OCI-LY1 (cell line): ENCODE results near the gene CHST11.

Experiments used
- H2AFZ ChIP-seq: fragments of 200-600 bp; sonication (generic), shearing (Covaris generic); 2 replicates; pipeline ENCODE4 v1.6.0; 2014; ENCODE audit warnings: antibody characterized with exemption, mild to moderate bottlenecking, low read length
- H3F3A ChIP-seq: fragments of 200-600 bp; sonication (generic), shearing (Covaris generic); 2 replicates; pipeline ENCODE4 v1.6.0; 2014; ENCODE audit warnings: mild to moderate bottlenecking, antibody characterized with exemption, low read length, moderate library complexity; ENCODE audit not compliant: insufficient read depth
- H3K27ac ChIP-seq: fragments of 200-600 bp; sonication (generic); 2 replicates; pipeline ENCODE4 v1.5.1; 2014; ENCODE audit warnings: low read length, mixed run types, mild to moderate bottlenecking, low read depth; ENCODE audit not compliant: poor library complexity, severe bottlenecking
- H3K27me3 ChIP-seq: fragments of 200-600 bp; sonication (generic); 2 replicates; pipeline ENCODE4 v1.6.0; 2014; ENCODE audit warnings: antibody characterized with exemption, mild to moderate bottlenecking, low read length, moderate library complexity; ENCODE audit not compliant: insufficient read depth
- H3K36me3 ChIP-seq: fragments of 200-600 bp; sonication (generic); 2 replicates; pipeline ENCODE4 v1.6.1; 2014; ENCODE audit warnings: mild to moderate bottlenecking, antibody characterized with exemption, low read length, moderate library complexity, mixed read lengths; ENCODE audit not compliant: insufficient read depth
- H3K4me1 ChIP-seq: fragments of 200-600 bp; sonication (generic); 2 replicates; pipeline ENCODE4 v1.5.1; 2014; ENCODE audit warnings: mild to moderate bottlenecking, low read length, moderate library complexity; ENCODE audit not compliant: insufficient read depth, severe bottlenecking
- H3K4me2 ChIP-seq: fragments of 200-600 bp; sonication (generic), shearing (Covaris generic); 2 replicates; pipeline ENCODE4 v1.6.1; 2014; ENCODE audit warnings: low read length
- H3K4me3 ChIP-seq: fragments of 200-600 bp; sonication (generic); 2 replicates; pipeline ENCODE4 v1.5.1; 2014; ENCODE audit warnings: low read length, low read depth, mild to moderate bottlenecking, mixed read lengths; ENCODE audit not compliant: poor library complexity, severe bottlenecking
- H3K79me2 ChIP-seq: fragments of 200-600 bp; shearing (Covaris generic); 2 replicates; pipeline ENCODE4 v1.6.1; 2016; ENCODE audit warnings: mixed run types, low read length, mixed read lengths; ENCODE audit not compliant: insufficient read depth
- H3K9ac ChIP-seq: fragments of 200-600 bp; sonication (generic), shearing (Covaris generic); 2 replicates; pipeline ENCODE4 v1.6.1; 2014; ENCODE audit warnings: mild to moderate bottlenecking, low read length, mixed read lengths
- H3K9me2 ChIP-seq: fragments of 200-600 bp; sonication (generic), shearing (Covaris generic); 2 replicates; pipeline ENCODE4 v1.6.1; 2014; ENCODE audit warnings: low read depth, mild to moderate bottlenecking, low read length, mixed read lengths
- H3K9me3 ChIP-seq: fragments of 200-600 bp; shearing (Covaris generic); 2 replicates; pipeline ENCODE4 v1.6.1; 2014; ENCODE audit warnings: low read length, mixed read lengths
- H4K20me1 ChIP-seq: fragments of 200-600 bp; sonication (generic), shearing (Covaris generic); 2 replicates; pipeline ENCODE4 v1.6.0; 2016; ENCODE audit warnings: mild to moderate bottlenecking, low read length; ENCODE audit not compliant: insufficient read depth
- CTCF ChIP-seq: fragments of 200-600 bp; sonication (generic), shearing (Covaris generic); IDR thresholded peaks from 2 replicates; pipeline ENCODE4 v1.5.1; 2017; ENCODE audit warnings: mild to moderate bottlenecking, antibody characterized with exemption, low read length, moderate library complexity, mixed read lengths
- EZH2 ChIP-seq: fragments of 200-600 bp; sonication (generic), shearing (Covaris generic); IDR thresholded peaks from 2 replicates; pipeline ENCODE4 v1.8.0; 2017; ENCODE audit warnings: borderline replicate concordance, mixed run types, mild to moderate bottlenecking, antibody characterized with exemption, low read length, moderate library complexity, mixed read lengths

CHST11 gene

GRCh38 chr12:104750061-104750460 lies 293.3 kb downstream of the CHST11 start:
- H3K27ac ChIP-seq = no peak overlapping the region
- H3K9me3 ChIP-seq = no peaks in the 10 kb centered on the region
- TF ChIP-seq CTCF (no peak), EZH2 (no peak)
- no peaks in the 10 kb centered on the region for H3K27me3 ChIP-seq
- H3K9me2 ChIP-seq = no peaks in the 10 kb centered on the region
- H3K4me2 ChIP-seq = no peak overlapping the region
- no peak overlapping the region for H3K4me3 ChIP-seq
- no peaks in the 10 kb centered on the region for H3F3A ChIP-seq
- peaks cover 17% of the 10 kb centered on the region for H3K4me1 ChIP-seq
- H3K79me2 ChIP-seq = no peaks in the 10 kb centered on the region
- H4K20me1 ChIP-seq = no peaks in the 10 kb centered on the region
- H3K36me3 ChIP-seq = no peaks in the 10 kb centered on the region
- H3K9ac ChIP-seq = no peak overlapping the region
- H2AFZ ChIP-seq = no peak overlapping the region

- Histone ChIP-seq H3K9me3 (no peaks in the 10 kb centered on the region), H3K4me3 (no peak overlapping the region), H3K4me2 (no peak overlapping the region), H3K27ac (no peak overlapping the region), H4K20me1 (no peaks in the 10 kb centered on the region), H3K27me3 (no peaks in the 10 kb centered on the region), H3K36me3 (no peaks in the 10 kb centered on the region), H3K79me2 (no peaks in the 10 kb centered on the region), H2AFZ (no peak overlapping the region), H3F3A (no peaks in the 10 kb centered on the region), H3K4me1 (peaks cover 17% of the 10 kb centered on the region), H3K9ac (no peak overlapping the region), H3K9me2 (no peaks in the 10 kb centered on the region)
- TF ChIP-seq CTCF (no peak), EZH2 (no peak)
These were observed 294.4 kb downstream of the CHST11 start for GRCh38 chr12:104751120-104751519.

DNA sequence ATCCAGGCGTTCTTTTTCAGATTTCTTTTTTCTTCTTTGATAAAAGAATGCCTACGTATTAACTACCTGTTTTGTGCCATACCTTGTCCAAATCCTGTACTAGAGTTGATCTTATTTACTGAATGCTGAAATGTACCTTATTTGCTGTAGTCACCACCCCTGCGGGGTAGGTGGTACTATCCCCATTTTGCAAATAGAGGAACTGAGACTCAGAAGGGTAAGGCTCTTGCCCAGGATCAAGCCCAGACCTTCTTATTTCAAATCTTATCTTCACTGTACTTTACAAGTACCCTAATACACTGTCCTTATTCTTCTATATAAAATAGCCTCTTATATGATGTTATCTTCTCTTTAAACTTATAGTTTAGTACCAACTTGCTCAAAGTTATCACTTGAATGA lies 294.8 kb downstream of the CHST11 start:
- H3K27ac ChIP-seq = no peak overlapping the region
- H3K79me2 ChIP-seq = no peaks in the 10 kb centered on the region
- no peaks in the 10 kb centered on the region for H4K20me1 ChIP-seq
- no peaks in the 10 kb centered on the region for H3K36me3 ChIP-seq
- H3F3A ChIP-seq = no peaks in the 10 kb centered on the region
- H3K4me3 ChIP-seq = no peak overlapping the region
- H3K9ac ChIP-seq = no peak overlapping the region
- H2AFZ ChIP-seq = no peak overlapping the region
- H3K4me1 ChIP-seq = peaks cover 17% of the 10 kb centered on the region
- H3K9me3 ChIP-seq = no peaks in the 10 kb centered on the region
- H3K9me2 ChIP-seq = no peaks in the 10 kb centered on the region
- no peak overlapping the region for H3K4me2 ChIP-seq
- H3K27me3 ChIP-seq = no peaks in the 10 kb centered on the region
- TF ChIP-seq CTCF = no peak
- no peak for TF ChIP-seq EZH2
